Uterus (tissue), 2 donors: ENCODE measurements around the gene IGSF23.

Experiments used
- CTCF ChIP-seq, 4 experiments: fragments of 200-600 bp in 2 of 4; fragments of 450-650 bp in 2 of 4; sonication (generic) in 2 of 4; IDR thresholded peaks; one replicate each; pipeline ENCODE4 v1.5.1; 2016 to 2019; ENCODE audit warnings: antibody characterized with exemption in 4 of 4, mild to moderate bottlenecking in 2 of 4, moderate library complexity in 1 of 4
- POLR2A ChIP-seq, 2 donors: fragments of 450-650 bp; IDR thresholded peaks; one replicate each; pipeline ENCODE4 v1.6.1; 2016; ENCODE audit warnings: antibody characterized with exemption in 2 of 2, mild to moderate bottlenecking in 1 of 2, moderate library complexity in 1 of 2

- no peak for TF ChIP-seq POLR2A (IDR thresholded peaks at IDR 0.05)
- TF ChIP-seq CTCF (IDR thresholded peaks at IDR 0.05), result no peak
These were observed 35.8 kb upstream of the IGSF23 start for GRCh38 chr19:44577566-44577874.
